GM12878 (cell line): ENCODE measurements around the gene CKLF. TPM values are rescaled to one million over a fixed set of nuclear protein-coding genes. Genes with fewer than 3 reads are reported as not detected.

ENCODE experiments used
- ATAC-seq: fragments of 200-7000 bp; cut with Tn5 transposase; 3 replicates; pipeline ENCODE4 v1.9.1; 2020; ENCODE audit warnings: mild to moderate bottlenecking, moderate library complexity
- BruUV-seq: library from RNA; stranded (reverse); fragments of 400-500 nt; replicated peaks from 2 replicates; lab custom pipeline; 2021; lab: Mats Ljungman, UMichigan
- CTCF ChIA-PET: fragments of 300-600 bp; sonication (Branson Sonifier 250); formaldehyde crosslinking; extraction: SDS; loops from one replicate; lab custom pipeline; 2021; ENCODE audit warnings: inconsistent platforms; lab: Yijun Ruan, JAX
- POLR2A ChIA-PET: fragments of 350-600 bp; formaldehyde crosslinking; extraction: SDS; loops from one replicate; lab custom pipeline; 2021; ENCODE audit warnings: inconsistent platforms; lab: Charles Lee
- RAD21 ChIA-PET: fragments of 300-600 bp; sonication (Branson Sonifier 250); formaldehyde crosslinking; loops from one replicate; lab custom pipeline; 2023; ENCODE audit warnings: antibody characterized with exemption; ENCODE audit not compliant: unreplicated experiment; lab: Charles Lee
- SMC1A ChIA-PET: fragments of 300-600 bp; sonication (Branson Sonifier 250); formaldehyde crosslinking; loops from one replicate; lab custom pipeline; 2023; ENCODE audit not compliant: unreplicated experiment, uncharacterized antibody; lab: Charles Lee
- DNase-seq: peaks from one replicate; pipeline ENCODE4 v3.0.0-alpha.2; 2011; ENCODE audit warnings: low read depth, low spot score
- FAIRE-seq: peaks from 3 replicates; lab custom pipeline; 2011; peaks lifted over from hg19 to GRCh38; lab: Jason Lieb, UNC
- H2AFZ ChIP-seq: 2 replicates; pipeline ENCODE4 v1.6.0; 2011; ENCODE audit warnings: low read depth, low read length, control low read depth; ENCODE audit not compliant: control insufficient read depth
- H3K27ac ChIP-seq: 2 replicates; pipeline ENCODE4 v1.5.1; 2011; ENCODE audit warnings: control low read depth; ENCODE audit not compliant: control insufficient read depth, insufficient read depth
- H3K27me3 ChIP-seq, 2 experiments: replicated peaks in 1 of 2; 2 replicates each; pipeline versions ENCODE4 v1.6.0 to v1.6.1; 2011; ENCODE audit warnings: low read length in 1 of 2; ENCODE audit not compliant: control insufficient read depth in 2 of 2, insufficient read depth in 2 of 2
- H3K36me3 ChIP-seq, 2 experiments: 2 replicates each; pipeline ENCODE4 v1.5.1; 2011; ENCODE audit warnings: low read length in 1 of 2; ENCODE audit not compliant: control insufficient read depth in 2 of 2, insufficient read depth in 2 of 2
- H3K4me1 ChIP-seq: 2 replicates; pipeline ENCODE4 v1.6.1; 2011; ENCODE audit warnings: mild to moderate bottlenecking, low read length, moderate library complexity, mixed read lengths; ENCODE audit not compliant: control insufficient read depth, insufficient read depth
- H3K4me2 ChIP-seq: 2 replicates; pipeline ENCODE4 v1.6.0; 2011; ENCODE audit warnings: control low read depth; ENCODE audit not compliant: control insufficient read depth, insufficient read depth
- H3K4me3 ChIP-seq: fragments of 200-600 bp; sonication (generic); 2 replicates; pipeline ENCODE4 v1.5.1; 2016
- H3K79me2 ChIP-seq: 2 replicates; pipeline ENCODE4 v1.6.0; 2011; ENCODE audit warnings: low read length; ENCODE audit not compliant: control insufficient read depth, insufficient read depth
- H3K9ac ChIP-seq: 2 replicates; pipeline ENCODE4 v1.8.0; 2011; ENCODE audit warnings: low read length, control low read depth, mixed read lengths; ENCODE audit not compliant: control insufficient read depth, insufficient read depth
- H3K9me3 ChIP-seq: replicated peaks from 3 replicates; pipeline ENCODE4 v1.5.1; 2011; ENCODE audit warnings: mild to moderate bottlenecking, low read length; ENCODE audit not compliant: control insufficient read depth, insufficient read depth
- H4K20me1 ChIP-seq: 2 replicates; pipeline ENCODE4 v1.6.0; 2011; ENCODE audit not compliant: control insufficient read depth, insufficient read depth
- BMI1 ChIP-seq: fragments of 450-650 bp; IDR thresholded peaks from 2 replicates; pipeline ENCODE4 v1.6.1; 2016; ENCODE audit warnings: mild to moderate bottlenecking, moderate library complexity, borderline replicate concordance
- CHD2 ChIP-seq: IDR thresholded peaks from 2 replicates; pipeline ENCODE4 v1.6.1; 2011; ENCODE audit warnings: low read depth, low read length, improper control_type of control experiment, borderline replicate concordance
- EP300 ChIP-seq, 2 experiments: fragments of 150-350 bp in 1 of 2; IDR thresholded peaks; 2 replicates each; pipeline ENCODE4 v1.6.1; 2011 to 2012; ENCODE audit warnings: low read depth in 2 of 2, low read length in 2 of 2, borderline replicate concordance in 1 of 2, improper control_type of control experiment in 1 of 2, inconsistent platforms in 1 of 2; ENCODE audit not compliant: control insufficient read depth in 1 of 2
- HDGF ChIP-seq: fragments of 450-650 bp; IDR thresholded peaks from 2 replicates; pipeline ENCODE4 v1.6.1; 2016; ENCODE audit warnings: antibody characterized with exemption
- MEF2A ChIP-seq: IDR thresholded peaks from 2 replicates; pipeline ENCODE4 v1.6.1; 2011; ENCODE audit warnings: low read depth, mild to moderate bottlenecking, low read length, moderate library complexity; ENCODE audit not compliant: insufficient read depth
- MYB ChIP-seq: fragments of 150-350 bp; IDR thresholded peaks from 2 replicates; pipeline ENCODE4 v1.6.1; 2014; ENCODE audit warnings: mild to moderate bottlenecking, low read depth, low read length, borderline replicate concordance
- NFYB ChIP-seq: IDR thresholded peaks from 2 replicates; pipeline ENCODE4 v1.6.1; 2011; ENCODE audit warnings: low read depth, mild to moderate bottlenecking, low read length, improper control_type of control experiment, moderate library complexity; ENCODE audit not compliant: insufficient read depth
- NRF1 ChIP-seq: conservative IDR thresholded peaks from 2 replicates; pipeline ENCODE4 v1.6.1; 2011; ENCODE audit warnings: mild to moderate bottlenecking, low read depth, low read length, improper control_type of control experiment
- PAX8 ChIP-seq: fragments of 450-650 bp; IDR thresholded peaks from 2 replicates; pipeline ENCODE4 v1.6.1; 2017; ENCODE audit warnings: mild to moderate bottlenecking, moderate library complexity
- PML ChIP-seq: IDR thresholded peaks from 2 replicates; pipeline ENCODE4 v1.6.1; 2012; ENCODE audit warnings: low read length, inconsistent platforms
- RBBP5 ChIP-seq: fragments of 200-600 bp; sonication (generic); conservative IDR thresholded peaks from 2 replicates; pipeline ENCODE4 v1.6.1; 2016
- STAT1 ChIP-seq: fragments of 450-650 bp; conservative IDR thresholded peaks from 2 replicates; pipeline ENCODE4 v1.6.1; 2014; ENCODE audit warnings: antibody characterized with exemption, mild to moderate bottlenecking
- TAF1 ChIP-seq: IDR thresholded peaks from 2 replicates; pipeline ENCODE4 v1.6.1; 2011; ENCODE audit warnings: mild to moderate bottlenecking, low read depth, low read length, borderline replicate concordance
- TBL1XR1 ChIP-seq: IDR thresholded peaks from 2 replicates; pipeline ENCODE4 v1.6.1; 2012; ENCODE audit warnings: low read depth, low read length, improper control_type of control experiment
- WGBS: methylation state at CpG from one replicate; pipeline ENCODE4 v1.1.6; 2016; ENCODE audit warnings: low lambda C conversion rate; ENCODE audit not compliant: insufficient replicate concordance, insufficient coverage; ENCODE audit errors: missing lambda C conversion rate; 5-methylcytosine and 5-hydroxymethylcytosine counted together
- in situ Hi-C: fragments of 300-500 bp; cut with MboI; formaldehyde crosslinking; loops from 9 replicates; pipeline ENCODE4 v1.14.3; 2018; ENCODE audit warnings: mixed read lengths
- intact Hi-C: fragments of 100-400 bp; cut with micrococcal nuclease; formaldehyde crosslinking; loops from one replicate; pipeline ENCODE4 v1.14.2; 2022; ENCODE audit not compliant: unreplicated experiment
- polyA plus RNA-seq, 11 experiments: library from polyadenylated mRNA; depleted of rRNA in 4 of 11; unstranded in 6 of 11; stranded (reverse) in 5 of 11; fragments of >200 nt; fragmentation: Nextera tagmentation in 4 of 11; fragmentation: Illumina TruSeq in 1 of 11; extraction: Ambion mirVana in 4 of 11; extraction: Trizol in 1 of 11; gene quantifications; 1 replicate in 1 of 11; 2 replicates in 10 of 11; pipeline versions ENCODE4 v1.2.1 to v1.2.3, GENCODE V29; 2011 to 2016; ENCODE audit warnings: inconsistent platforms in 2 of 11, missing spikeins in 2 of 11, low read depth in 1 of 11
- total RNA-seq, 4 experiments: library from RNA; depleted of rRNA in 3 of 4; stranded (reverse); fragments of >200 nt in 3 of 4; fragmentation: Illumina TruSeq in 1 of 4; extraction: Trizol in 1 of 4; gene quantifications; 2 replicates each; pipeline versions ENCODE4 v1.2.1 to v1.2.3, GENCODE V29; 2013 to 2021
- TF ChIP-seq, protein P1 (sequence below): IDR thresholded peaks from 2 replicates; pipeline ENCODE4 v1.6.1; 2011; ENCODE audit warnings: mild to moderate bottlenecking, low read depth, low read length, moderate library complexity; ENCODE audit not compliant: insufficient replicate concordance
- TF ChIP-seq, protein P2 (sequence below): IDR thresholded peaks from 2 replicates; pipeline ENCODE4 v1.6.1; 2012; ENCODE audit warnings: improper control_type of control experiment, low read depth, low read length; ENCODE audit not compliant: insufficient replicate concordance

CKLF gene
- total and polyA plus RNA-seq, 10 of the 15 experiments (the other 5 are each of a cell fraction or from before 2014, with no cell fraction given) = 40.8 to 193 (median 109) TPM

DNA sequence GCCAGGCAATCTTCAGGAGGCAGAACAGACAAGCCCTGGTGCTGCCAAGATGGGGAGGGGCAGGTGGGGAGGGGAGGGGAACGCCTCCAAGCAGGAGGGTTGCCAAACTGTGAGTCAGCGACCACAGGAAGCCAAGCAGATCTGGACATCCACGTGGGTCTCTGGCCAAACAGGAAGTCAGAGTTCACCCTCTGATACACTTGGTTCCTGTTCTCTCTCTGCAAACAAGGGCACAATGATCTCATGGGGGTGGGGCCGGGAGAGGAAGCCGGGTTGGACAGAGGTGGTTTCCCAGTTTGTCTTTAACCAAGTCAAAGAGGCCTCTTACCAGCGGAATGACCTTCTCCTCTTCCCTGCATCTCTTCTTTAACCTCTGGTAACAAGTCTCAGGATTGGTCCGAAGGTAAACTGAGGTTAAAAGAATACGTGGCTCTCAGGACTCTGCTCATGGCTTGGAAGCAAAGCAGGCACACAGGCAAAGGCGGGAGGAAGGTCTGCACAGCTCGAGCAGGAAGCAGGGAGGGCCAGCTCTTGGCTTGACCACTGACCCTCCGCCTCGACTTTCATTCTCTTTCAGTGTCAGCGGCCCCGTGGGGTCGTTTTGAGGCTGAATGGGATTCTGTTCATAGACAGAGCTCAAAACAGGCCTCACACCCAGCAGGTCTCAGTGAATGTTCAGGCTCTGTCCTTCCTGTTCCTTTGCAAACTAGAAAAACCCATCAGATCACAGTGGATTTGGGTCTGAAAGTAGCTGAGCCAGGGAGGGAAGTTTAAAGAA is 35.4 kb upstream of the CKLF start:
- 5% methylated on average over 15 of the region's 15 CpGs for WGBS
- no peaks in the 10 kb centered on the region for H3K79me2 ChIP-seq
- ChIA-PET RAD21 (interaction anchor here (0.8 to 1.7 kb wide), 6 partner anchors 8 to 111 kb away, joined by 3 to 8 read pairs (median 4); partner anchors contain the start of gene CKLF), POLR2A (interaction anchor here (0.7 to 1.2 kb wide), 3 partner anchors 23 to 45 kb away, joined by 3 to 5 read pairs (median 4); no protein-coding TSS in a partner anchor), CTCF (interaction anchor here (0.7 to 1.7 kb wide), 7 partner anchors 35 to 175 kb away, joined by 3 to 6 read pairs (median 4); partner anchors contain the start of gene CKLF), SMC1A (interaction anchor here (0.8 to 2.5 kb wide), 10 partner anchors 9 to 112 kb away, joined by 3 to 19 read pairs (median 4); partner anchors contain the start of genes CKLF and TK2)
- no peaks in the 10 kb centered on the region for H3K27me3 ChIP-seq
- ATAC-seq (peak; percentile 95), FAIRE-seq (peak; percentile 99), DNase-seq (peak; percentile 98)
- in situ Hi-C loops (no loop called here), intact Hi-C loops (loop anchor here (2.0 kb wide), 2 partner anchors 34 to 88 kb away; partner anchors contain the start of gene CMTM3)
- TSS peak; percentile 92 for BruUV-seq
- peak overlapping the region; percentile 52 for H2AFZ ChIP-seq
- H3K27ac ChIP-seq = peak overlapping the region; percentile 84
- H3K9me3 ChIP-seq = no peaks in the 10 kb centered on the region
- peaks cover 50% of the 10 kb centered on the region for H3K4me1 ChIP-seq
- peak overlapping the region; percentile 65 for H3K9ac ChIP-seq
- H3K4me3 ChIP-seq = peak overlapping the region; percentile 11; the same call in 1 of the 2 replicates
- no peaks in the 10 kb centered on the region for H4K20me1 ChIP-seq
- no peaks in the 10 kb centered on the region; a peak in 1 of 4 replicates for H3K36me3 ChIP-seq
- peak overlapping the region; percentile 99 for H3K4me2 ChIP-seq
- TF ChIP-seq TBL1XR1 (peak; percentile 95), TAF1 (no peak), HDGF (peak; percentile 66; the same call in 1 of the 2 replicates), RBBP5 (no peak), EP300 (IDR thresholded peaks at IDR 0.05; ENCODE audit: borderline replicate concordance in 1 of 2, control insufficient read depth in 1 of 2, low read depth in 2 of 2, low read length in 2 of 2) (peak; percentile 70 to 75), NFYB (no peak), STAT1 (no peak), CHD2 (peak; percentile 67), MEF2A (peak; percentile 88), PML (peak; percentile 72; the same call in 1 of the 2 replicates), BMI1 (no peak), NRF1 (no peak), PAX8 (no peak), MYB (peak; percentile 5; the same call in 1 of the 2 replicates)
- TF ChIP-seq, protein P1, sequence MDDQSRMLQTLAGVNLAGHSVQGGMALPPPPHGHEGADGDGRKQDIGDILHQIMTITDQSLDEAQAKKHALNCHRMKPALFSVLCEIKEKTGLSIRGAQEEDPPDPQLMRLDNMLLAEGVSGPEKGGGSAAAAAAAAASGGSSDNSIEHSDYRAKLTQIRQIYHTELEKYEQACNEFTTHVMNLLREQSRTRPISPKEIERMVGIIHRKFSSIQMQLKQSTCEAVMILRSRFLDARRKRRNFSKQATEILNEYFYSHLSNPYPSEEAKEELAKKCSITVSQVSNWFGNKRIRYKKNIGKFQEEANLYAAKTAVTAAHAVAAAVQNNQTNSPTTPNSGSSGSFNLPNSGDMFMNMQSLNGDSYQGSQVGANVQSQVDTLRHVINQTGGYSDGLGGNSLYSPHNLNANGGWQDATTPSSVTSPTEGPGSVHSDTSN = no peak
- TF ChIP-seq, protein P2, sequence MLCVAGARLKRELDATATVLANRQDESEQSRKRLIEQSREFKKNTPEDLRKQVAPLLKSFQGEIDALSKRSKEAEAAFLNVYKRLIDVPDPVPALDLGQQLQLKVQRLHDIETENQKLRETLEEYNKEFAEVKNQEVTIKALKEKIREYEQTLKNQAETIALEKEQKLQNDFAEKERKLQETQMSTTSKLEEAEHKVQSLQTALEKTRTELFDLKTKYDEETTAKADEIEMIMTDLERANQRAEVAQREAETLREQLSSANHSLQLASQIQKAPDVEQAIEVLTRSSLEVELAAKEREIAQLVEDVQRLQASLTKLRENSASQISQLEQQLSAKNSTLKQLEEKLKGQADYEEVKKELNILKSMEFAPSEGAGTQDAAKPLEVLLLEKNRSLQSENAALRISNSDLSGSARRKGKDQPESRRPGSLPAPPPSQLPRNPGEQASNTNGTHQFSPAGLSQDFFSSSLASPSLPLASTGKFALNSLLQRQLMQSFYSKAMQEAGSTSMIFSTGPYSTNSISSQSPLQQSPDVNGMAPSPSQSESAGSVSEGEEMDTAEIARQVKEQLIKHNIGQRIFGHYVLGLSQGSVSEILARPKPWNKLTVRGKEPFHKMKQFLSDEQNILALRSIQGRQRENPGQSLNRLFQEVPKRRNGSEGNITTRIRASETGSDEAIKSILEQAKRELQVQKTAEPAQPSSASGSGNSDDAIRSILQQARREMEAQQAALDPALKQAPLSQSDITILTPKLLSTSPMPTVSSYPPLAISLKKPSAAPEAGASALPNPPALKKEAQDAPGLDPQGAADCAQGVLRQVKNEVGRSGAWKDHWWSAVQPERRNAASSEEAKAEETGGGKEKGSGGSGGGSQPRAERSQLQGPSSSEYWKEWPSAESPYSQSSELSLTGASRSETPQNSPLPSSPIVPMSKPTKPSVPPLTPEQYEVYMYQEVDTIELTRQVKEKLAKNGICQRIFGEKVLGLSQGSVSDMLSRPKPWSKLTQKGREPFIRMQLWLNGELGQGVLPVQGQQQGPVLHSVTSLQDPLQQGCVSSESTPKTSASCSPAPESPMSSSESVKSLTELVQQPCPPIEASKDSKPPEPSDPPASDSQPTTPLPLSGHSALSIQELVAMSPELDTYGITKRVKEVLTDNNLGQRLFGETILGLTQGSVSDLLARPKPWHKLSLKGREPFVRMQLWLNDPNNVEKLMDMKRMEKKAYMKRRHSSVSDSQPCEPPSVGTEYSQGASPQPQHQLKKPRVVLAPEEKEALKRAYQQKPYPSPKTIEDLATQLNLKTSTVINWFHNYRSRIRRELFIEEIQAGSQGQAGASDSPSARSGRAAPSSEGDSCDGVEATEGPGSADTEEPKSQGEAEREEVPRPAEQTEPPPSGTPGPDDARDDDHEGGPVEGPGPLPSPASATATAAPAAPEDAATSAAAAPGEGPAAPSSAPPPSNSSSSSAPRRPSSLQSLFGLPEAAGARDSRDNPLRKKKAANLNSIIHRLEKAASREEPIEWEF = no peak
